K562 (cell line): ENCODE data around the gene VSIG10. TPM values are rescaled to one million over a fixed set of nuclear protein-coding genes. Genes with fewer than 3 reads are reported as not detected.

ENCODE experiments used
- ILK ChIP-seq: fragments of 450-650 bp; IDR thresholded peaks from 2 replicates; pipeline ENCODE4 v1.6.1; 2016; ENCODE audit warnings: missing genetic modification characterization, low read depth, mild to moderate bottlenecking, missing compliant biosample characterization, moderate library complexity, borderline replicate concordance
- KLF10 ChIP-seq: fragments of 250-450 bp; sonication (Bioruptor Pico); IDR thresholded peaks from 2 replicates; pipeline ENCODE4 v1.6.1; 2021; ENCODE audit warnings: matching md5 sums
- TFAM ChIP-seq: fragments of 250-450 bp; sonication (Bioruptor Pico); conservative IDR thresholded peaks from 2 replicates; pipeline ENCODE4 v1.5.0; 2021; ENCODE audit warnings: mild to moderate bottlenecking, moderate library complexity
- polyA plus RNA-seq, 8 experiments: library from polyadenylated mRNA; depleted of rRNA in 4 of 8; stranded (reverse) in 5 of 8; unstranded in 3 of 8; fragments of >200 nt; fragmentation: Nextera tagmentation in 2 of 8; fragmentation: Illumina TruSeq in 1 of 8; extraction: Ambion mirVana in 2 of 8; extraction: Trizol in 1 of 8; gene quantifications; 2 replicates each; pipeline versions ENCODE4 v1.2.1 to v1.2.3, GENCODE V29; 2011 to 2014; ENCODE audit warnings: inconsistent platforms in 1 of 8, missing spikeins in 1 of 8
- total RNA-seq, 7 experiments: library from RNA; depleted of rRNA in 6 of 7; stranded (reverse); fragments of >200 nt in 6 of 7; fragmentation: Illumina TruSeq in 2 of 7; extraction: Trizol in 2 of 7; gene quantifications; 2 replicates each; pipeline versions ENCODE4 v1.2.1 to v1.2.3, GENCODE V29; 2011 to 2021; ENCODE audit warnings: low replicate concordance in 1 of 7
- TF ChIP-seq, protein P1 (sequence below): sonication (generic); formaldehyde crosslinking; IDR thresholded peaks from 2 replicates; pipeline ENCODE4 v1.8.0; 2023; ENCODE audit warnings: missing genetic modification reagents, mild to moderate bottlenecking, borderline replicate concordance

The VSIG10 gene
- total and polyA plus RNA-seq, 9 of the 15 experiments (the other 6 are each of a cell fraction or from before 2014, with no cell fraction given), result 4.1 to 8.8 (median 4.7) TPM

DNA sequence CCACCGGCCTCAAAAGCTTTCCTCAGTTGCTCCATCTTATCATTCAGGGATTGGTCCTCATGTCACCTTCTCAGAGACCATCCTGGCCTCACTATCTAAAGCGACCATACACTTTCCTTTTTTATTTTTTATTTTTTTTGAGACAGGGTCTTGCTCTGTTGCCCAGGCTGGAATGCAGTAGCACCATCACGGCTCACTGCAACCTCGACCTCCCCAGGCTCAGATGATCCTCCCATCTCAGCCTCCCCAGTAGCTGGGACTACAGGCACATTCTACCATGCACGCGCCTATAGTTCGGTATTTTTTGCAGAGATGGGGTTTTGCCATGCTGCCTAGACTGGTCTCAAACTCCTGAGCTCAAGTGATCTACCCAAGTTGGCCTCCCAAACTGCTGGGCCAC lies 45.6 kb downstream of the VSIG10 start (continued):
- TF ChIP-seq, protein P1, sequence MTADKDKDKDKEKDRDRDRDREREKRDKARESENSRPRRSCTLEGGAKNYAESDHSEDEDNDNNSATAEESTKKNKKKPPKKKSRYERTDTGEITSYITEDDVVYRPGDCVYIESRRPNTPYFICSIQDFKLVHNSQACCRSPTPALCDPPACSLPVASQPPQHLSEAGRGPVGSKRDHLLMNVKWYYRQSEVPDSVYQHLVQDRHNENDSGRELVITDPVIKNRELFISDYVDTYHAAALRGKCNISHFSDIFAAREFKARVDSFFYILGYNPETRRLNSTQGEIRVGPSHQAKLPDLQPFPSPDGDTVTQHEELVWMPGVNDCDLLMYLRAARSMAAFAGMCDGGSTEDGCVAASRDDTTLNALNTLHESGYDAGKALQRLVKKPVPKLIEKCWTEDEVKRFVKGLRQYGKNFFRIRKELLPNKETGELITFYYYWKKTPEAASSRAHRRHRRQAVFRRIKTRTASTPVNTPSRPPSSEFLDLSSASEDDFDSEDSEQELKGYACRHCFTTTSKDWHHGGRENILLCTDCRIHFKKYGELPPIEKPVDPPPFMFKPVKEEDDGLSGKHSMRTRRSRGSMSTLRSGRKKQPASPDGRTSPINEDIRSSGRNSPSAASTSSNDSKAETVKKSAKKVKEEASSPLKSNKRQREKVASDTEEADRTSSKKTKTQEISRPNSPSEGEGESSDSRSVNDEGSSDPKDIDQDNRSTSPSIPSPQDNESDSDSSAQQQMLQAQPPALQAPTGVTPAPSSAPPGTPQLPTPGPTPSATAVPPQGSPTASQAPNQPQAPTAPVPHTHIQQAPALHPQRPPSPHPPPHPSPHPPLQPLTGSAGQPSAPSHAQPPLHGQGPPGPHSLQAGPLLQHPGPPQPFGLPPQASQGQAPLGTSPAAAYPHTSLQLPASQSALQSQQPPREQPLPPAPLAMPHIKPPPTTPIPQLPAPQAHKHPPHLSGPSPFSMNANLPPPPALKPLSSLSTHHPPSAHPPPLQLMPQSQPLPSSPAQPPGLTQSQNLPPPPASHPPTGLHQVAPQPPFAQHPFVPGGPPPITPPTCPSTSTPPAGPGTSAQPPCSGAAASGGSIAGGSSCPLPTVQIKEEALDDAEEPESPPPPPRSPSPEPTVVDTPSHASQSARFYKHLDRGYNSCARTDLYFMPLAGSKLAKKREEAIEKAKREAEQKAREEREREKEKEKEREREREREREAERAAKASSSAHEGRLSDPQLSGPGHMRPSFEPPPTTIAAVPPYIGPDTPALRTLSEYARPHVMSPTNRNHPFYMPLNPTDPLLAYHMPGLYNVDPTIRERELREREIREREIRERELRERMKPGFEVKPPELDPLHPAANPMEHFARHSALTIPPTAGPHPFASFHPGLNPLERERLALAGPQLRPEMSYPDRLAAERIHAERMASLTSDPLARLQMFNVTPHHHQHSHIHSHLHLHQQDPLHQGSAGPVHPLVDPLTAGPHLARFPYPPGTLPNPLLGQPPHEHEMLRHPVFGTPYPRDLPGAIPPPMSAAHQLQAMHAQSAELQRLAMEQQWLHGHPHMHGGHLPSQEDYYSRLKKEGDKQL (CRISPR knock-in tag), result no peak
- no peak for TF ChIP-seq TFAM (CRISPR knock-in tag)
- TF ChIP-seq KLF10 (CRISPR knock-in tag), result no peak
- TF ChIP-seq ILK, result no peak
